Effector CD8-positive, alpha-beta T cell (primary cell): Measurements from ENCODE around the gene EPHA8.

ENCODE experiments used
- DNase-seq: peaks from one replicate; lab custom pipeline; 2025; lab: John Stamatoyannopoulos, UW
- total RNA-seq, 4 experiments: gene quantifications; one replicate each; lab custom pipeline; 2026; lab: John Stamatoyannopoulos, UW

The EPHA8 gene
- total RNA-seq: 0 to 0.54 (median 0.09) reads per million in 4 experiments

- no peak for DNase-seq
Measured at GRCh38 chr1:22562584-22563583, at the start of gene EPHA8. Gene EPHA8 (plus strand): TSS chr1:22563489. CDS start chr1:22563636, 147 bp downstream.

GRCh38 chr1:22516906-22517571 lies 46.2 kb upstream of the EPHA8 start:
- DNase-seq: no peak

GRCh38 chr1:22517956-22518355 lies 45.3 kb upstream of the EPHA8 start:
- DNase-seq: no peak

- DNase-seq: no peak
Measured at GRCh38 chr1:22518379-22518778, 44.9 kb upstream of the EPHA8 start.

GRCh38 chr1:22520871-22521270 lies 42.4 kb upstream of the EPHA8 start:
- no peak for DNase-seq

- no peak for DNase-seq
Measured at GRCh38 chr1:22521692-22522091, 41.6 kb upstream of the EPHA8 start.

- no peak for DNase-seq
Measured at GRCh38 chr1:22522221-22522743, 41.0 kb upstream of the EPHA8 start.

GRCh38 chr1:22524481-22524880 lies 38.8 kb upstream of the EPHA8 start:
- no peak for DNase-seq

GRCh38 chr1:22525211-22525610 lies 38.1 kb upstream of the EPHA8 start:
- DNase-seq: no peak

- DNase-seq: no peak
Measured at GRCh38 chr1:22525646-22526045, 37.6 kb upstream of the EPHA8 start.

- DNase-seq: no peak
Measured at GRCh38 chr1:22526098-22526497, 37.2 kb upstream of the EPHA8 start.

GRCh38 chr1:22526677-22527076 lies 36.6 kb upstream of the EPHA8 start:
- no peak for DNase-seq

GRCh38 chr1:22527122-22527521 lies 36.2 kb upstream of the EPHA8 start:
- DNase-seq: no peak

GRCh38 chr1:22527555-22528296 lies 35.6 kb upstream of the EPHA8 start:
- DNase-seq: no peak

GRCh38 chr1:22528451-22528850 lies 34.8 kb upstream of the EPHA8 start:
- no peak for DNase-seq

GRCh38 chr1:22529901-22530621 lies 33.2 kb upstream of the EPHA8 start:
- no peak for DNase-seq

- DNase-seq: no peak
Measured at GRCh38 chr1:22530715-22531114, 32.6 kb upstream of the EPHA8 start.

GRCh38 chr1:22531251-22531650 lies 32.0 kb upstream of the EPHA8 start:
- no peak for DNase-seq

- DNase-seq: no peak
Measured at GRCh38 chr1:22533244-22533895, 29.9 kb upstream of the EPHA8 start.

GRCh38 chr1:22534951-22535350 lies 28.3 kb upstream of the EPHA8 start:
- no peak for DNase-seq

GRCh38 chr1:22535399-22535798 lies 27.9 kb upstream of the EPHA8 start:
- no peak for DNase-seq
